NB4 (cell line): ENCODE measurements around the gene UBXN1.
A peak's percentile ranks its signal among the peaks of the same experiment; 100 is the strongest.

Source experiments
- DNase-seq: peaks from one replicate; pipeline ENCODE4 v3.0.0; 2010; ENCODE audit warnings: low read depth
- H3K4me3 ChIP-seq: one replicate; pipeline ENCODE4 v1.5.1; 2011; ENCODE audit warnings: mild to moderate bottlenecking, low read depth, low read length, moderate library complexity
- CTCF ChIP-seq: IDR thresholded peaks from one replicate; pipeline ENCODE4 v1.5.1; 2012; ENCODE audit warnings: low read depth, low read length
- MAX ChIP-seq: IDR thresholded peaks from 2 replicates; pipeline ENCODE4 v1.6.1; 2011; ENCODE audit warnings: low read depth, low read length
- MYC ChIP-seq: IDR thresholded peaks from 2 replicates; pipeline ENCODE4 v1.6.1; 2011; ENCODE audit warnings: low read depth, low read length
- POLR2A ChIP-seq: IDR thresholded peaks from 2 replicates; pipeline ENCODE4 v1.6.1; 2011; ENCODE audit warnings: mild to moderate bottlenecking; ENCODE audit not compliant: insufficient read length; ENCODE audit errors: extremely low read depth

The UBXN1 gene

GRCh38 chr11:62725646-62726045 is 46.8 kb upstream of the UBXN1 start:
- H3K4me3 ChIP-seq: peak overlapping the region; percentile 66
- TF ChIP-seq MAX (no peak), POLR2A (no peak), MYC (no peak), CTCF (no peak)
- peak; percentile 27 for DNase-seq

GRCh38 chr11:62724171-62724570 is 45.3 kb upstream of the UBXN1 start:
- TF ChIP-seq CTCF: no peak
- no peak for DNase-seq
- peak overlapping the region; percentile 66 for H3K4me3 ChIP-seq

- TF ChIP-seq CTCF (peak; percentile 8), MAX (no peak)
- DNase-seq: peak; percentile 56
- H3K4me3 ChIP-seq: no peak overlapping the region
Observed at GRCh38 chr11:62721994-62722393, 43.1 kb upstream of the UBXN1 start.

- no peak for DNase-seq
- TF ChIP-seq POLR2A (no peak), CTCF (no peak)
- H3K4me3 ChIP-seq: no peak overlapping the region
Observed at GRCh38 chr11:62719302-62719978, 40.6 kb upstream of the UBXN1 start.

GRCh38 chr11:62716816-62717215 is 37.9 kb upstream of the UBXN1 start:
- no peak for DNase-seq
- H3K4me3 ChIP-seq: no peak overlapping the region
- TF ChIP-seq MYC (no peak), POLR2A (no peak), MAX (no peak), CTCF (no peak)

- DNase-seq: no peak
- TF ChIP-seq MYC: no peak
- TF ChIP-seq CTCF: no peak
- no peak for TF ChIP-seq MAX
- no peak for TF ChIP-seq POLR2A
- H3K4me3 ChIP-seq: no peak overlapping the region
Observed at GRCh38 chr11:62716206-62716605, 37.3 kb upstream of the UBXN1 start.
